CD4-positive, alpha-beta memory T cell (primary cell): Measurements from ENCODE around the gene ZFP1. TPM values are rescaled to one million over a fixed set of nuclear protein-coding genes. Genes with fewer than 3 reads are reported as not detected.
A peak's percentile ranks its signal among the peaks of the same experiment; 100 is the strongest.

Experiments used
- CTCF ChIA-PET: fragments of 350-600 bp; sonication (Branson Sonifier 250); formaldehyde crosslinking; loops from one replicate; lab custom pipeline; 2021; ENCODE audit warnings: inconsistent platforms; ENCODE audit not compliant: partially characterized antibody; lab: Charles Lee
- POLR2A ChIA-PET: fragments of 350-600 bp; sonication (Branson Sonifier 250); formaldehyde crosslinking; loops from one replicate; lab custom pipeline; 2021; ENCODE audit not compliant: partially characterized antibody; lab: Charles Lee
- DNase-seq, 5 donors: peaks; one replicate each; pipeline versions ENCODE4 v3.0.0 to v3.0.0-alpha.2; 2020 to 2022; ENCODE audit warnings: mixed read lengths in 1 of 5
- H3K27ac ChIP-seq: one replicate; pipeline ENCODE4 v1.7.0; 2013; ENCODE audit warnings: low read depth, low read length
- H3K27me3 ChIP-seq: 2 replicates; pipeline ENCODE4 v1.7.0; 2013; ENCODE audit warnings: mild to moderate bottlenecking, low read length, moderate library complexity; ENCODE audit not compliant: insufficient read depth
- H3K36me3 ChIP-seq: 2 replicates; pipeline ENCODE4 v1.7.0; 2013; ENCODE audit warnings: mild to moderate bottlenecking, low read length, moderate library complexity; ENCODE audit not compliant: insufficient read depth
- H3K4me1 ChIP-seq: 2 replicates; pipeline ENCODE4 v1.7.0; 2013; ENCODE audit warnings: mild to moderate bottlenecking, low read length, moderate library complexity; ENCODE audit not compliant: insufficient read depth
- H3K4me3 ChIP-seq, 2 donors: one replicate each; pipeline ENCODE4 v1.7.0; 2013; ENCODE audit warnings: low read length in 2 of 2, mild to moderate bottlenecking in 1 of 2
- H3K9me3 ChIP-seq, 2 donors: one replicate each; pipeline ENCODE4 v1.7.0; 2013; ENCODE audit warnings: low read length in 2 of 2, control low read depth in 1 of 2; ENCODE audit not compliant: control insufficient read depth in 1 of 2
- H3K27ac Mint-ChIP-seq, 7 donors: one replicate each; pipeline ENCODE4 v1.8.0; 2020 to 2021; ENCODE audit warnings: mixed read lengths in 7 of 7, mild to moderate bottlenecking in 6 of 7, inconsistent platforms in 3 of 7, moderate library complexity in 3 of 7
- H3K27me3 Mint-ChIP-seq, 2 donors: one replicate each; pipeline ENCODE4 v1.8.0; 2020 to 2021; ENCODE audit warnings: mixed read lengths in 2 of 2
- H3K36me3 Mint-ChIP-seq, 2 donors: one replicate each; pipeline ENCODE4 v1.8.0; 2020 to 2021; ENCODE audit warnings: mixed read lengths in 2 of 2, inconsistent platforms in 1 of 2, mild to moderate bottlenecking in 1 of 2
- H3K4me1 Mint-ChIP-seq, 4 donors: one replicate each; pipeline ENCODE4 v1.8.0; 2020 to 2021; ENCODE audit warnings: mixed read lengths in 4 of 4, mild to moderate bottlenecking in 1 of 4
- H3K4me3 Mint-ChIP-seq, 8 donors: one replicate each; pipeline ENCODE4 v1.8.0; 2020 to 2021; ENCODE audit warnings: mixed read lengths in 8 of 8, mild to moderate bottlenecking in 7 of 8, moderate library complexity in 6 of 8, inconsistent platforms in 3 of 8
- H3K9me3 Mint-ChIP-seq, 8 donors: one replicate each; pipeline ENCODE4 v1.8.0; 2020 to 2021; ENCODE audit warnings: mixed read lengths in 8 of 8, mild to moderate bottlenecking in 5 of 8, inconsistent platforms in 3 of 8, moderate library complexity in 1 of 8
- intact Hi-C: fragments of 100-400 bp; cut with micrococcal nuclease; formaldehyde crosslinking; loops from one replicate; pipeline ENCODE4 v1.15.1; 2023
- polyA plus RNA-seq, 2 donors: library from polyadenylated mRNA; unstranded; fragments of 300-500 nt; fragmentation: Illumina TruSeq; gene quantifications; one replicate each; pipeline ENCODE4 v1.2.3, GENCODE V29; 2021
- total RNA-seq, 2 experiments: library from RNA; stranded (reverse); gene quantifications; one replicate each; pipeline ENCODE4 v1.2.3, GENCODE V29; 2021

The ZFP1 gene
- total RNA-seq (10 to 100 TPM; 11.7 to 13.4 TPM), polyA plus RNA-seq (10 to 100 TPM; 18.4 to 22.3 TPM)

GRCh38 chr16:75148311-75149195, at the start of gene ZFP1:
TSS of gene ZFP1 (plus strand) at chr16:75148524. CDS start at chr16:75152952, 4,428 bp downstream.
- POLR2A ChIA-PET = interaction anchor here (1.0 to 1.2 kb wide), 3 partner anchors 151 to 285 kb away, joined by 3 to 5 read pairs (median 4); partner anchors contain the start of genes CFDP1, WDR59 and ZNRF1
- peaks cover 8 to 23% (median 13%) of the 10 kb centered on the region in 4 donors for H3K4me1 Mint-ChIP-seq
- H3K9me3 Mint-ChIP-seq = peaks cover 0 to 23% (median 15%) of the 10 kb centered on the region in 8 donors
- Histone ChIP-seq H3K27ac (peak within 1 kb of the TSS; percentile 75), H3K4me3 (peak within 1 kb of the TSS; percentile 44 to 95), H3K4me1 (peaks cover 5% of the 10 kb centered on the region), H3K27me3 (no peaks in the 10 kb centered on the region), H3K9me3 (no peaks in the 10 kb centered on the region), H3K36me3 (no peaks in the 10 kb centered on the region)
- DNase-seq = peak; percentile 92 to 96 (median 93)
- CTCF ChIA-PET = interaction anchor here (1.3 to 3.8 kb wide), 2 partner anchors 37 to 150 kb away, joined by 3 to 13 read pairs; partner anchors contain the start of gene ZNRF1
- H3K4me3 Mint-ChIP-seq = peak within 1 kb of the TSS; percentile 82 to 91 (median 88)
- intact Hi-C loops = loop anchor here (1.0 to 5.0 kb wide), 11 partner anchors 37 to 852 kb away; partner anchors contain the start of genes CFDP1, GLG1, KARS1 and PSMD7
- peaks cover 26% of the 10 kb centered on the region in 2 donors for H3K36me3 Mint-ChIP-seq
- peak within 1 kb of the TSS; percentile 75 to 93 (median 91) for H3K27ac Mint-ChIP-seq
- H3K27me3 Mint-ChIP-seq = no peaks in the 10 kb centered on the region

- peak overlapping the region; percentile 93 to 98 (median 97) for H3K27ac Mint-ChIP-seq
- CTCF ChIA-PET = interaction anchor here (1.2 to 6.9 kb wide), 11 partner anchors 9 to 237 kb away, joined by 3 to 98 read pairs (median 4); partner anchors contain the start of gene ZNRF1
- Histone ChIP-seq H3K27me3 (no peaks in the 10 kb centered on the region), H3K9me3 (no peaks in the 10 kb centered on the region), H3K4me3 (peak overlapping the region in 1 of 2 donors; percentile 6), H3K36me3 (no peaks in the 10 kb centered on the region), H3K27ac (peak overlapping the region; percentile 70), H3K4me1 (peaks cover 44% of the 10 kb centered on the region)
- intact Hi-C loops = loop anchor here (2.0 to 5.0 kb wide), 2 partner anchors 24 to 102 kb away; partner anchors contain the start of gene ZNRF1
- peak overlapping the region in 7 of 8 donors; percentile 59 to 82 (median 68) for H3K4me3 Mint-ChIP-seq
- H3K9me3 Mint-ChIP-seq = peaks cover 0 to 3% (median 0%) of the 10 kb centered on the region in 8 donors
- POLR2A ChIA-PET = interaction anchor here (0.8 to 4.5 kb wide), 11 partner anchors 10 to 114 kb away, joined by 3 to 45 read pairs (median 5); partner anchors contain the start of genes WDR59 and ZNRF1
- H3K4me1 Mint-ChIP-seq = peaks cover 31 to 54% (median 37%) of the 10 kb centered on the region in 4 donors
- H3K27me3 Mint-ChIP-seq = no peaks in the 10 kb centered on the region
- DNase-seq = no peak
- H3K36me3 Mint-ChIP-seq = peaks cover 0 to 2% of the 10 kb centered on the region in 2 donors
These were observed 49.2 kb upstream of the ZFP1 start for GRCh38 chr16:75099075-75099667.

- Mint-ChIP-seq H3K27ac (peak overlapping the region; percentile 93 to 98 (median 97)), H3K9me3 (peaks cover 0 to 3% (median 0%) of the 10 kb centered on the region in 8 donors), H3K36me3 (peaks cover 0 to 2% of the 10 kb centered on the region in 2 donors), H3K4me3 (peak overlapping the region; percentile 10 to 82 (median 63)), H3K27me3 (no peaks in the 10 kb centered on the region), H3K4me1 (peaks cover 31 to 61% (median 37%) of the 10 kb centered on the region in 4 donors)
- peaks cover 45% of the 10 kb centered on the region for H3K4me1 ChIP-seq
- DNase-seq = peak; percentile 36 to 58 (median 43)
- POLR2A ChIA-PET = interaction anchor here (0.8 to 4.5 kb wide), 8 partner anchors 9 to 101 kb away, joined by 3 to 45 read pairs (median 4); partner anchors contain the start of gene ZNRF1
- CTCF ChIA-PET = interaction anchor here (1.2 to 6.9 kb wide), 10 partner anchors 10 to 238 kb away, joined by 3 to 98 read pairs (median 4); partner anchors contain the start of genes WDR59 and ZNRF1
- no peaks in the 10 kb centered on the region for H3K9me3 ChIP-seq
- H3K27me3 ChIP-seq = no peaks in the 10 kb centered on the region
- peak overlapping the region; percentile 70 for H3K27ac ChIP-seq
- H3K4me3 ChIP-seq = peak overlapping the region in 1 of 2 donors; percentile 6
- H3K36me3 ChIP-seq = no peaks in the 10 kb centered on the region
- intact Hi-C loops = loop anchor here (2.0 to 5.0 kb wide), 2 partner anchors 25 to 103 kb away; partner anchors contain the start of gene ZNRF1
These were observed 48.4 kb upstream of the ZFP1 start for GRCh38 chr16:75099738-75100602.

GRCh38 chr16:75100603-75100990, 47.7 kb upstream of the ZFP1 start:
- Mint-ChIP-seq H3K27ac (peak overlapping the region; percentile 93 to 98 (median 97)), H3K27me3 (no peaks in the 10 kb centered on the region), H3K36me3 (peaks cover 0 to 2% of the 10 kb centered on the region in 2 donors), H3K9me3 (peaks cover 0 to 3% (median 0%) of the 10 kb centered on the region in 8 donors), H3K4me1 (peaks cover 34 to 67% (median 41%) of the 10 kb centered on the region in 4 donors), H3K4me3 (peak overlapping the region in 4 of 8 donors; percentile 12 to 71 (median 48))
- Histone ChIP-seq H3K27me3 (no peaks in the 10 kb centered on the region), H3K4me1 (peaks cover 52% of the 10 kb centered on the region), H3K36me3 (no peaks in the 10 kb centered on the region), H3K27ac (peak overlapping the region; percentile 70), H3K4me3 (no peak overlapping the region), H3K9me3 (no peaks in the 10 kb centered on the region)
- no peak for DNase-seq
- intact Hi-C loops = no loop called here
- ChIA-PET CTCF (interaction anchor here (1.5 to 6.9 kb wide), 5 partner anchors 10 to 238 kb away, joined by 3 to 98 read pairs (median 5); partner anchors contain the start of gene WDR59), POLR2A (interaction anchor here (0.8 to 4.5 kb wide), 3 partner anchors 8 to 25 kb away, joined by 3 to 45 read pairs (median 23); no protein-coding TSS in a partner anchor)

GRCh38 chr16:75101635-75102034, 46.7 kb upstream of the ZFP1 start:
- H3K27me3 Mint-ChIP-seq = no peaks in the 10 kb centered on the region
- no peaks in the 10 kb centered on the region for H3K9me3 ChIP-seq
- peaks cover 0 to 1% of the 10 kb centered on the region in 2 donors for H3K36me3 Mint-ChIP-seq
- no peak overlapping the region for H3K4me3 ChIP-seq
- intact Hi-C loops = no loop called here
- H3K36me3 ChIP-seq = no peaks in the 10 kb centered on the region
- no peaks in the 10 kb centered on the region for H3K27me3 ChIP-seq
- ChIA-PET POLR2A (interaction anchor here (4.5 kb wide), 1 partner anchor 7 kb away, joined by 45 read pairs; no protein-coding TSS in a partner anchor), CTCF (interaction anchor here (1.5 to 6.9 kb wide), 4 partner anchors 9 to 116 kb away, joined by 3 to 98 read pairs (median 5); partner anchors contain the start of genes WDR59 and ZNRF1)
- peak overlapping the region in 1 of 8 donors; percentile 55 for H3K4me3 Mint-ChIP-seq
- peak overlapping the region in 5 of 7 donors; percentile 4 to 89 (median 71) for H3K27ac Mint-ChIP-seq
- H3K4me1 ChIP-seq = peaks cover 61% of the 10 kb centered on the region
- H3K4me1 Mint-ChIP-seq = peaks cover 38 to 75% (median 47%) of the 10 kb centered on the region in 4 donors
- no peak for DNase-seq
- H3K9me3 Mint-ChIP-seq = peaks cover 0 to 3% (median 0%) of the 10 kb centered on the region in 8 donors
- H3K27ac ChIP-seq = no peak overlapping the region
